Neuronal stem cell (in vitro differentiated cells): Measurements from ENCODE around the gene STIM1.
"Not testable (repeated sequence)": the region's sequence is repeated elsewhere in the genome, so short reads cannot be mapped to it uniquely, and the experiment has no call there.

Source experiments
- DNase-seq: peaks from one replicate; pipeline ENCODE4 v3.0.0-alpha.2; 2013; ENCODE audit warnings: low spot score
- H2AFZ ChIP-seq: one replicate; pipeline ENCODE4 v1.6.1; 2013; ENCODE audit warnings: mild to moderate bottlenecking, low read length, inconsistent platforms
- H2AK5ac ChIP-seq: 2 replicates; pipeline ENCODE4 v1.6.1; 2013; ENCODE audit warnings: low read depth, mild to moderate bottlenecking, inconsistent platforms, low read length, moderate library complexity, mixed read lengths
- H2BK120ac ChIP-seq: 2 replicates; pipeline ENCODE4 v1.6.1; 2013; ENCODE audit warnings: low read depth, mild to moderate bottlenecking, inconsistent platforms, low read length, moderate library complexity, mixed read lengths
- H2BK12ac ChIP-seq: one replicate; pipeline ENCODE4 v1.6.1; 2013; ENCODE audit warnings: low read length, inconsistent platforms
- H2BK15ac ChIP-seq: 2 replicates; pipeline ENCODE4 v1.6.1; 2013; ENCODE audit warnings: mild to moderate bottlenecking, low read length, inconsistent platforms, mixed read lengths
- H2BK5ac ChIP-seq: one replicate; pipeline ENCODE4 v1.6.1; 2013; ENCODE audit warnings: inconsistent platforms, mild to moderate bottlenecking, low read length, moderate library complexity
- H3K14ac ChIP-seq: one replicate; pipeline ENCODE4 v1.6.1; 2013; ENCODE audit warnings: low read length, inconsistent platforms
- H3K18ac ChIP-seq: 2 replicates; pipeline ENCODE4 v1.6.1; 2013; ENCODE audit warnings: low read length, inconsistent platforms
- H3K23ac ChIP-seq: 2 replicates; pipeline ENCODE4 v1.6.1; 2013; ENCODE audit warnings: low read depth, mild to moderate bottlenecking, mixed read lengths, low read length, inconsistent platforms; ENCODE audit not compliant: poor library complexity
- H3K27ac ChIP-seq: replicated peaks from 3 replicates; pipeline ENCODE4 v1.5.1; 2013; ENCODE audit warnings: low read length, inconsistent platforms
- H3K27me3 ChIP-seq, 3 experiments: 2 replicates each; pipeline ENCODE4 v1.6.1; 2013; ENCODE audit warnings: low read length in 3 of 3, mild to moderate bottlenecking in 2 of 3, inconsistent platforms in 1 of 3, low read depth in 1 of 3, mixed read lengths in 1 of 3, moderate library complexity in 1 of 3; ENCODE audit not compliant: control insufficient read depth in 3 of 3, insufficient read depth in 3 of 3
- H3K36me3 ChIP-seq, 2 donors: replicated peaks in 1 of 2; 2 replicates each; pipeline ENCODE4 v1.6.1; 2013; ENCODE audit warnings: low read length in 2 of 2; ENCODE audit not compliant: control insufficient read depth in 2 of 2, insufficient read depth in 2 of 2
- H3K4ac ChIP-seq: 2 replicates; pipeline ENCODE4 v1.6.1; 2013; ENCODE audit warnings: inconsistent platforms, mild to moderate bottlenecking, low read length, moderate library complexity
- H3K4me1 ChIP-seq, 2 donors: 1 replicate in 1 of 2; 2 replicates in 1 of 2; pipeline ENCODE4 v1.6.1; 2013; ENCODE audit warnings: low read length in 2 of 2, low read depth in 1 of 2; ENCODE audit not compliant: control insufficient read depth in 2 of 2, insufficient read depth in 1 of 2
- H3K4me2 ChIP-seq: one replicate; pipeline ENCODE4 v1.6.1; 2013; ENCODE audit warnings: mild to moderate bottlenecking, low read length, inconsistent platforms; ENCODE audit not compliant: insufficient read depth, poor library complexity, severe bottlenecking
- H3K4me3 ChIP-seq, 2 donors: 2 replicates each; pipeline ENCODE4 v1.5.1; 2013; ENCODE audit warnings: low read length in 2 of 2, mild to moderate bottlenecking in 2 of 2, inconsistent platforms in 1 of 2, moderate library complexity in 1 of 2
- H3K79me1 ChIP-seq: one replicate; pipeline ENCODE4 v1.6.1; 2013; ENCODE audit warnings: low read depth, mild to moderate bottlenecking, inconsistent platforms, low read length, moderate library complexity
- H3K9ac ChIP-seq: one replicate; pipeline ENCODE4 v1.6.1; 2013; ENCODE audit warnings: mild to moderate bottlenecking, low read depth, low read length, inconsistent platforms; ENCODE audit not compliant: poor library complexity
- H3K9me3 ChIP-seq, 2 donors: replicated peaks in 1 of 2; 2 replicates each; pipeline versions ENCODE3 to v1.6.1; 2013; ENCODE audit warnings: low read length in 2 of 2, mild to moderate bottlenecking in 2 of 2, inconsistent platforms in 1 of 2, low read depth in 1 of 2, mixed read lengths in 1 of 2, moderate library complexity in 1 of 2; ENCODE audit not compliant: control insufficient read depth in 2 of 2, insufficient read depth in 1 of 2
- H4K8ac ChIP-seq: one replicate; pipeline ENCODE4 v1.6.1; 2013; ENCODE audit warnings: low read depth, mild to moderate bottlenecking, inconsistent platforms, low read length, moderate library complexity
- H4K91ac ChIP-seq: one replicate; pipeline ENCODE4 v1.6.1; 2013; ENCODE audit warnings: low read length, low read depth, mild to moderate bottlenecking, inconsistent platforms; ENCODE audit not compliant: poor library complexity
- WGBS, 2 donors: extraction: QIAGEN DNeasy Blood & Tissue Kit; methylation state at CpG; one replicate each; pipeline ENCODE4 v1.1.7; 2013; ENCODE audit warnings: missing lambda C conversion rate in 2 of 2, mixed read lengths in 1 of 2; ENCODE audit not compliant: insufficient read length in 2 of 2, insufficient replicate concordance in 1 of 2; ENCODE audit errors: extremely low coverage in 2 of 2; 5-methylcytosine and 5-hydroxymethylcytosine counted together

The STIM1 gene

DNA sequence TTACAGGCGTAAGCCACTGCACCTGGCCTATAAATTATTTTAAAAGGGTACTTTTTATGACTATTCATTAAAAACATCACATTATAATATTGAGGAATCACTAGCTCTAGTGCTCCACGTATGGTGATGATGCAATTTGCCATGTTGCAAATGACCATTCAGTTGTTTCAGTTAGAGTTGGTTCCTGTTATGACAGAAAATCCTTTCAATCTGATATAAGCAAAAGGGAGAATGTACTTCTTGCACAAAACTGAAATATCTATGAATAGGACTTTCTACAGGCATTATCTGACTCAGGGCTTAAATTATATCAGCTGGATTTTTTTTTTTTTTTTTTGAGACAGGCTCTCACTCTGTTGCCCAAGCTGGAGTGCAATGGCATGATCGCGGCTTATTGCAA, 193.5 kb downstream of the STIM1 start:
- no peak overlapping the region for H4K8ac ChIP-seq
- DNase-seq, result no peak
- H3K79me1 ChIP-seq, result no peaks in the 10 kb centered on the region
- H2BK120ac ChIP-seq, result no peak overlapping the region
- no peak overlapping the region for H2BK12ac ChIP-seq
- WGBS, 2 donors, result no CpG with 5 or more reads among the region's 4 CpGs
- H2AK5ac ChIP-seq, result no peak overlapping the region
- H3K36me3 ChIP-seq, result no peaks in the 10 kb centered on the region
- no peak overlapping the region for H2AFZ ChIP-seq
- no peak overlapping the region for H3K23ac ChIP-seq
- no peak overlapping the region for H3K9ac ChIP-seq
- H3K9me3 ChIP-seq, result no peaks in the 10 kb centered on the region
- H2BK5ac ChIP-seq, result no peak overlapping the region
- H3K4me2 ChIP-seq, result no peak overlapping the region
- no peak overlapping the region for H3K4me3 ChIP-seq
- H3K4ac ChIP-seq, result no peak overlapping the region
- H3K27me3 ChIP-seq, result no peaks in the 10 kb centered on the region
- no peak overlapping the region for H3K18ac ChIP-seq
- no peak overlapping the region for H4K91ac ChIP-seq
- H3K14ac ChIP-seq, result no peak overlapping the region
- no peak overlapping the region for H2BK15ac ChIP-seq
- H3K27ac ChIP-seq, result no peak overlapping the region
- no peaks in the 10 kb centered on the region for H3K4me1 ChIP-seq

DNA sequence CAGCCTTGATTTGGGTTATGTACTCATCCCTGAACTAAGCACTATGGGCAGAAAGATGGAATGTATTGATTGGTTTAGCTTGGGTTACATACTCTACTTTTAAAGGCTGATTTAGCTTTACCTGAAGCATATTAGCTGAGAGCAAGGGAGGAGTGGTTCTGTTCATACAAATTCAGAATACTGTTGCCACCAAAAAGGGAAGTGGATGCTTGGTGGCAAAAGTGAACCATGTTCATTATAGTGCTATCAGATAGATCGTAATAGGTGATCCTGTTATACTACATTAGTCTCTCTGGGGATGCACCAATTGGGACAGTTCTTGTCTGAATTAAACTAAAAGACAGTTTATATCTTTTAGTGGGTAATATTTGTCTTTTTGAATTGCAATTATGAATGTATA, 194.7 kb downstream of the STIM1 start:
- no peaks in the 10 kb centered on the region for H3K36me3 ChIP-seq
- no peak overlapping the region for H4K8ac ChIP-seq
- no peaks in the 10 kb centered on the region for H3K9me3 ChIP-seq
- no CpG with 5 or more reads among the region's 1 CpG for WGBS, 2 donors
- no peak overlapping the region for H2BK12ac ChIP-seq
- H3K23ac ChIP-seq, result no peak overlapping the region
- H2AK5ac ChIP-seq, result no peak overlapping the region
- H2AFZ ChIP-seq, result no peak overlapping the region
- H4K91ac ChIP-seq, result no peak overlapping the region
- no peaks in the 10 kb centered on the region for H3K79me1 ChIP-seq
- H3K4ac ChIP-seq, result no peak overlapping the region
- no peak for DNase-seq
- no peaks in the 10 kb centered on the region for H3K4me1 ChIP-seq
- H3K4me2 ChIP-seq, result no peak overlapping the region
- no peak overlapping the region for H3K9ac ChIP-seq
- H3K27me3 ChIP-seq, result no peaks in the 10 kb centered on the region
- H2BK15ac ChIP-seq, result no peak overlapping the region
- no peak overlapping the region for H3K14ac ChIP-seq
- H3K4me3 ChIP-seq, result no peak overlapping the region
- H2BK120ac ChIP-seq, result no peak overlapping the region
- no peak overlapping the region for H3K18ac ChIP-seq
- H2BK5ac ChIP-seq, result no peak overlapping the region
- H3K27ac ChIP-seq, result no peak overlapping the region

GRCh38 chr11:4053200-4053599, 197.7 kb downstream of the STIM1 start:
- DNase-seq, H2BK12ac ChIP-seq, H4K8ac ChIP-seq, H3K4ac ChIP-seq, H3K27ac ChIP-seq, H2BK5ac ChIP-seq, H3K4me3 ChIP-seq, H2BK120ac ChIP-seq, H2AFZ ChIP-seq, H2BK15ac ChIP-seq, H3K36me3 ChIP-seq, H3K4me2 ChIP-seq, H3K4me1 ChIP-seq, H3K14ac ChIP-seq, H2AK5ac ChIP-seq, H3K23ac ChIP-seq, H3K79me1 ChIP-seq, H3K9ac ChIP-seq, H3K9me3 ChIP-seq, H3K18ac ChIP-seq, H3K27me3 ChIP-seq, H4K91ac ChIP-seq: not testable (repeated sequence)
- WGBS, 2 donors, result no CpG with 5 or more reads among the region's 4 CpGs

DNA sequence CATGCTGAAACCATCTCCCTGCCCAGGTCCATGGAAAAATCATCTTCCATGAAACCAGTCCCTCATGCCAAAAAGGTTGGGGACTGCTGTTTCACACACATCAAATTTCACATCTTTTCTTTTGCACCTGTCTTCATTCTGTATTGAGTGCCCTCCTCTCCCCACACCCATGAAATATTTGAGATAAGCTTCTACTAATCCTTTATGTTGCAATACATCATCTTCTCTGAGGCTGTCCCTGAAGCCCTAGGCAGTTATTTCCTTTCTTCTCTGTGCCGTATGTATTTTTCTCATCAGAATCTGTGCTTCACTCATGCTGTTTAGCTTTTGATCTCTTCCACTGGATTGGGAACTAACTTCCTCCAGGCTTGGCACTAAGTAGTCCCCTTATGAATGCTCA, 199.2 kb downstream of the STIM1 start:
- no peak for DNase-seq
- Histone ChIP-seq H3K9me3 (no peaks in the 10 kb centered on the region), H2BK15ac (no peak overlapping the region), H3K4me1 (peaks cover 0 to 3% of the 10 kb centered on the region in 2 donors), H3K14ac (no peak overlapping the region), H3K23ac (no peak overlapping the region), H3K18ac (no peak overlapping the region), H3K79me1 (no peaks in the 10 kb centered on the region), H3K4me2 (no peak overlapping the region), H3K4ac (no peak overlapping the region), H3K9ac (no peak overlapping the region), H3K27ac (no peak overlapping the region), H2BK5ac (no peak overlapping the region), H4K91ac (no peak overlapping the region), H3K27me3 (no peaks in the 10 kb centered on the region), H3K4me3 (no peak overlapping the region), H2BK120ac (no peak overlapping the region), H3K36me3 (peaks cover 0 to 8% of the 10 kb centered on the region in 2 donors), H2BK12ac (no peak overlapping the region), H2AFZ (no peak overlapping the region), H2AK5ac (no peak overlapping the region), H4K8ac (no peak overlapping the region)
- WGBS, 2 donors, result no CpG with 5 or more reads among the region's 1 CpG
